H1 (cell line): ENCODE results near the gene SZT2. TPM values are rescaled to one million over a fixed set of nuclear protein-coding genes. Genes with fewer than 3 reads are reported as not detected.

Experiments used
- CEBPB ChIP-seq: IDR thresholded peaks from 2 replicates; pipeline ENCODE4 v1.6.1; 2012; ENCODE audit warnings: low read depth, low read length
- EZH2 ChIP-seq: fragments of 200-600 bp; sonication (generic); IDR thresholded peaks from 2 replicates; pipeline ENCODE4 v1.7.1; 2012; ENCODE audit warnings: low read depth, mild to moderate bottlenecking, moderate library complexity, low read length, inconsistent platforms; ENCODE audit not compliant: severe bottlenecking
- polyA plus RNA-seq, 7 experiments: library from polyadenylated mRNA; depleted of rRNA in 3 of 7; stranded (reverse) in 5 of 7; unstranded in 2 of 7; fragments of >200 nt in 5 of 7; fragments of 200-250 nt in 2 of 7; gene quantifications; 1 replicate in 5 of 7; 2 replicates in 1 of 7; 4 replicates in 1 of 7; pipeline versions ENCODE4 v1.2.1 to v1.2.3, GENCODE V29; 2011 to 2013; ENCODE audit warnings: missing spikeins in 2 of 7, mixed read lengths in 2 of 7
- total RNA-seq: library from RNA; stranded (reverse); fragmentation: NEBNext Ultra II Directional; extraction: Animal tissue kit (Norgen Biotek cat#: 25700); gene quantifications from 2 replicates; pipeline ENCODE4 v1.2.1, GENCODE V29; 2021
- TF ChIP-seq, protein P1 (sequence below): IDR thresholded peaks from 2 replicates; pipeline ENCODE4 v1.6.1; 2012; ENCODE audit warnings: low read length, inconsistent platforms

Gene SZT2
- total and polyA plus RNA-seq, 2 of the 8 experiments (the other 6 are each of a cell fraction or from before 2014, with no cell fraction given) = 4.7 to 12.9 TPM

DNA sequence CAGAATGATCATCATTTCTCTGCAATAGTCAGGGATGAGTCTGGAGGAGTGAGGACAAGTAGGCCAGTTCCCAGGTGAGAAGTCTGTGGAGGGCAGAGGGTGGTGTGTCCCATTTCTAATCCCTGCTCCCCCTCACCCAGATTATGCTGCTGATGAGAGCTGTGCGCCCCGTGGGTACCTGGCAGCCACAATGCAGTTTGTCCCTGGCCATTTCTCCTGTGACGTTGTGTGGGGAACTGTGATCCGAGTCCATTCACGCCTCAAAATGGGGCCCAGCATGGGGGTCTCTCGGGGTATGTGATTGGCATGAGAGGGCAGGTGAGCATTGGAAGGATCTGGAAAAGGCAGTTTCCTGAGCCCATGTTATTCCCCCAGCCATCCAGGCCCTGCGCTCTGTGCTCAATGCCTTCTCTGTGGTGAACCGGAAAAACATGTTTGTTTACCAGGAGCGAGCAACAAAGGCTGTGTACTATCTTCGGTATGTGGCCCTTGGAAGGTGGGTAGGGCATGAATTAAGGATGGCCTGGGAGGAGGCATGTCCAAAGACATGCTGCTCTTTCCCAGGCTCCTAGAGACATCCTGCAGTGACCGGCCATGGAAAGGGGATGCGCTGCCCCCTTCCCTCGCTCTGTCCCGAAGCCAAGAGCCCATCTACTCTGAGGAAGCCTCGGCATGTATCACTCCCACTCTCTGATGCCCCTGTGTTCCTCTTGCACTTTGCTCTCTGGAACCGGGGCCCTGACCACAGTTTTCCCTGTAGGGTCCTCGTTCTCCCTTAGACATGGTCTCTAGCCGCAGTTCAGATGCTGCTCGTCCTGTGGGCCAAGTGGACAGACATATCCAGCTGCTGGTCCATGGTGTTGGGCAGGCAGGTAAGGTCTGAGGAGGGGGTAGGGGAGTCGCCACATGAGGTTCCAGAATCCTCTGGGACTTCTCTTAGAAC lies 47.6 kb downstream of the SZT2 start (continued):
- TF ChIP-seq, protein P1, sequence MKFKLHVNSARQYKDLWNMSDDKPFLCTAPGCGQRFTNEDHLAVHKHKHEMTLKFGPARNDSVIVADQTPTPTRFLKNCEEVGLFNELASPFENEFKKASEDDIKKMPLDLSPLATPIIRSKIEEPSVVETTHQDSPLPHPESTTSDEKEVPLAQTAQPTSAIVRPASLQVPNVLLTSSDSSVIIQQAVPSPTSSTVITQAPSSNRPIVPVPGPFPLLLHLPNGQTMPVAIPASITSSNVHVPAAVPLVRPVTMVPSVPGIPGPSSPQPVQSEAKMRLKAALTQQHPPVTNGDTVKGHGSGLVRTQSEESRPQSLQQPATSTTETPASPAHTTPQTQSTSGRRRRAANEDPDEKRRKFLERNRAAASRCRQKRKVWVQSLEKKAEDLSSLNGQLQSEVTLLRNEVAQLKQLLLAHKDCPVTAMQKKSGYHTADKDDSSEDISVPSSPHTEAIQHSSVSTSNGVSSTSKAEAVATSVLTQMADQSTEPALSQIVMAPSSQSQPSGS = no peak
- TF ChIP-seq EZH2 = no peak
- TF ChIP-seq CEBPB = no peak
- TF ChIP-seq, all 59 proteins: peak for 0
